Motor neuron (in vitro differentiated cells): ENCODE results near the gene SH2D5. TPM values are rescaled to one million over a fixed set of nuclear protein-coding genes. Genes with fewer than 3 reads are reported as not detected.
"Not testable (repeated sequence)": the region's sequence is repeated elsewhere in the genome, so short reads cannot be mapped to it uniquely, and the experiment has no call there.

Experiments
- ATAC-seq, 8 experiments: fragments of 200-7000 bp; cut with Tn5 transposase; replicated peaks in 6 of 8; 2 replicates each; pipeline ENCODE4 v1.8.0; 2021; ENCODE audit warnings: mild to moderate bottlenecking in 8 of 8, moderate library complexity in 8 of 8
- H3K27ac ChIP-seq, 2 donors: fragments of 250-450 bp; sonication (Bioruptor Pico); 2 replicates each; pipeline ENCODE4 v1.9.0; 2021; ENCODE audit warnings: antibody characterized with exemption in 2 of 2, mild to moderate bottlenecking in 2 of 2, moderate library complexity in 1 of 2
- H3K4me1 ChIP-seq, 2 donors: fragments of 250-450 bp; sonication (Bioruptor Pico); replicated peaks in 1 of 2; 2 replicates each; pipeline ENCODE4 v1.6.1; 2021; ENCODE audit warnings: antibody characterized with exemption in 2 of 2, mild to moderate bottlenecking in 2 of 2, moderate library complexity in 1 of 2
- H3K4me3 ChIP-seq, 5 donors: fragments of 250-450 bp; sonication (Bioruptor Pico); 2 replicates each; pipeline ENCODE4 v1.9.0; 2021; ENCODE audit warnings: antibody characterized with exemption in 5 of 5, mild to moderate bottlenecking in 5 of 5, moderate library complexity in 4 of 5
- WGBS, 10 experiments: fragments of 450-650 bp; shearing (Covaris generic); methylation state at CpG; one replicate each; pipeline ENCODE4 v1.0.0; 2022; 5-methylcytosine and 5-hydroxymethylcytosine counted together
- in situ Hi-C, 9 experiments: fragments of 400-800 bp; cut with MboI; loops; one replicate each; pipeline ENCODE4 v1.15.0; 2021; ENCODE audit warnings: low sequenced_read_pairs in 9 of 9, low pct_unique_long_range_greater_than_20kb in 2 of 9; ENCODE audit not compliant: unreplicated experiment in 9 of 9
- total RNA-seq, 8 experiments: library from RNA; unstranded; fragments of 300-600 nt; gene quantifications; 2 replicates each; pipeline versions ENCODE4 v1.2.3 to v1.2.4, GENCODE V29; 2022

SH2D5 gene
- total RNA-seq, 8 experiments from 2014 or later, result 0.31 to 8.0 (median 2.9) TPM

- WGBS, 10 experiments, result 69 to 100% (median 93%) methylated on average over 2 to 9 of the region's 9 CpGs; no CpG with 5 or more reads in 2 of the 10 experiments
- H3K27ac ChIP-seq, result no peak overlapping the region
- in situ Hi-C loops, result loop anchor here in 8 of 9 experiments (25.0 kb wide), 3 partner anchors 505 to 680 kb away; partner anchors contain the start of gene EIF4G3 (in 5 of the 8)
- H3K4me3 ChIP-seq, result no peak overlapping the region
- H3K4me1 ChIP-seq, result no peaks in the 10 kb centered on the region
- no peak for ATAC-seq
Measured at GRCh38 chr1:20681999-20682398, 50.5 kb downstream of the SH2D5 start.

- H3K27ac ChIP-seq, result no peak overlapping the region
- WGBS, 10 experiments, result 45 to 91% (median 75%) methylated on average over 1 to 5 of the region's 5 CpGs
- H3K4me3 ChIP-seq, result no peak overlapping the region
- H3K4me1 ChIP-seq, result no peaks in the 10 kb centered on the region
- ATAC-seq, result no peak
- in situ Hi-C loops, result loop anchor here in 8 of 9 experiments (25.0 kb wide), 3 partner anchors 507 to 682 kb away; partner anchors contain the start of gene EIF4G3 (in 5 of the 8)
Measured at GRCh38 chr1:20680269-20680668, 52.2 kb downstream of the SH2D5 start.

- WGBS, 10 experiments, result 20 to 92% (median 78%) methylated on average over 1 to 6 of the region's 6 CpGs; no CpG with 5 or more reads in 2 of the 10 experiments
- Histone ChIP-seq H3K27ac (no peak overlapping the region), H3K4me3 (no peak overlapping the region), H3K4me1 (no peaks in the 10 kb centered on the region)
- ATAC-seq, result no peak
- in situ Hi-C loops, result loop anchor here in 8 of 9 experiments (25.0 kb wide), 3 partner anchors 509 to 684 kb away; partner anchors contain the start of gene EIF4G3 (in 5 of the 8)
Measured at GRCh38 chr1:20678599-20678998, 53.9 kb downstream of the SH2D5 start.

- in situ Hi-C loops, ATAC-seq, H3K4me1 ChIP-seq, H3K4me3 ChIP-seq, H3K27ac ChIP-seq: not testable (repeated sequence)
- 21 to 100% (median 85%) methylated on average over 1 to 8 of the region's 11 CpGs; no CpG with 5 or more reads in 1 of the 10 experiments for WGBS, 10 experiments
Measured at GRCh38 chr1:20673626-20674025, 58.9 kb downstream of the SH2D5 start.

- WGBS, 10 experiments, result 0 to 100% (median 94%) methylated on average over 1 to 4 of the region's 4 CpGs; no CpG with 5 or more reads in 4 of the 10 experiments
- no peak for ATAC-seq
- Histone ChIP-seq H3K27ac (no peak overlapping the region), H3K4me1 (no peaks in the 10 kb centered on the region), H3K4me3 (no peak overlapping the region)
- in situ Hi-C loops, result no loop called here
Measured at GRCh38 chr1:20672265-20672632, 60.3 kb downstream of the SH2D5 start.

- in situ Hi-C loops, result no loop called here
- no peak for ATAC-seq
- 60 to 98% (median 90%) methylated on average over 1 to 5 of the region's 5 CpGs; no CpG with 5 or more reads in 3 of the 10 experiments for WGBS, 10 experiments
- H3K27ac ChIP-seq, result no peak overlapping the region
- H3K4me1 ChIP-seq, result no peaks in the 10 kb centered on the region
- H3K4me3 ChIP-seq, result no peak overlapping the region
Measured at GRCh38 chr1:20670936-20671335, 61.6 kb downstream of the SH2D5 start.

Other genes with a start within 250 kb of the SH2D5 start
- 100 to 1,000 TPM in 1 of 8 experiments, 10 to 100 TPM in 6, 1 to 10 TPM in 1; 2.9 to 120 (median 61.0) TPM for gene CAMK2N1, start 246.5 kb downstream of the SH2D5 start, total RNA-seq
- 10 to 100 TPM; 21.0 to 36.3 (median 29.5) TPM for gene MUL1, start 224.6 kb downstream of the SH2D5 start, total RNA-seq
- gene FAM43B, start 180.1 kb downstream of the SH2D5 start, total RNA-seq, result 1 to 10 TPM in 5 of 8 experiments, under 1 TPM in 3; 0.13 to 4.1 (median 1.8) TPM
- under 1 TPM in 1 of 8 experiments, not detected in 7; 0.61 TPM for gene CDA, start 143.6 kb downstream of the SH2D5 start, total RNA-seq
- gene PINK1, start 99.2 kb downstream of the SH2D5 start, total RNA-seq, result 100 to 1,000 TPM in 1 of 8 experiments, 10 to 100 TPM in 7; 22.7 to 117 (median 51.4) TPM
- gene DDOST, start 71.3 kb downstream of the SH2D5 start, total RNA-seq, result 100 to 1,000 TPM; 156 to 335 (median 187) TPM
- gene KIF17, start 14.7 kb downstream of the SH2D5 start, total RNA-seq, result 10 to 100 TPM in 2 of 8 experiments, 1 to 10 TPM in 3, under 1 TPM in 3; 0.18 to 12.1 (median 6.8) TPM
- 100 to 1,000 TPM in 7 of 8 experiments, 10 to 100 TPM in 1; 90.1 to 328 (median 166) TPM for gene HP1BP3, start 54.6 kb upstream of the SH2D5 start, total RNA-seq